WTC11 (cell line): ENCODE results near the gene CDYL.

Experiments used
- NFYB ChIP-seq: sonication (generic); formaldehyde crosslinking; conservative IDR thresholded peaks from 2 replicates; pipeline ENCODE4 v1.8.0; 2022; ENCODE audit warnings: low read depth, missing genetic modification reagents
- TF ChIP-seq, protein P1 (sequence below): sonication (generic); formaldehyde crosslinking; IDR thresholded peaks from 2 replicates; pipeline ENCODE4 v1.8.1; 2022; ENCODE audit warnings: low read depth, mild to moderate bottlenecking, moderate library complexity, missing genetic modification reagents, borderline replicate concordance

DNA sequence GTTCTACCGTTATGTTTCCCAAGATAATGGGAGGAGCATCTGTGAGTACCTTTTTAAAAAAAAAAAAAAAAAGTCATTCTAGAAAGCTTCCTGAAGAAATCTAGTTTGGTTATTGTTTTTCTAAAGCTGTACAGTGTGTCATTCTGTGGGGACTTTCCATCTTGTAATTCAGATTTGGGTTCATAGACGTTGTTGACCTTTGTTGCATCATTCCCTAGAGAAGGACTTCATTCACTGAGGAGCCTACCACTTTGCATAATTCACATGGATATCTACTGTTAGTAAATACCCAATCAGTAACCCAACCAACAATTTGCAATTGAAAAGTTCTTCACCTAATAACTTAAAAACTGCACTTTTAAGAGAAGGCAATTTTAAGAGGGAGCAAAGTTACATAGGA is 167.5 kb downstream of the CDYL start:
- no peak for TF ChIP-seq NFYB (CRISPR knock-in tag)
- TF ChIP-seq, protein P1, sequence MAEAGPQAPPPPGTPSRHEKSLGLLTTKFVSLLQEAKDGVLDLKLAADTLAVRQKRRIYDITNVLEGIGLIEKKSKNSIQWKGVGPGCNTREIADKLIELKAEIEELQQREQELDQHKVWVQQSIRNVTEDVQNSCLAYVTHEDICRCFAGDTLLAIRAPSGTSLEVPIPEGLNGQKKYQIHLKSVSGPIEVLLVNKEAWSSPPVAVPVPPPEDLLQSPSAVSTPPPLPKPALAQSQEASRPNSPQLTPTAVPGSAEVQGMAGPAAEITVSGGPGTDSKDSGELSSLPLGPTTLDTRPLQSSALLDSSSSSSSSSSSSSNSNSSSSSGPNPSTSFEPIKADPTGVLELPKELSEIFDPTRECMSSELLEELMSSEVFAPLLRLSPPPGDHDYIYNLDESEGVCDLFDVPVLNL (CRISPR knock-in tag) = no peak
